Bronchial epithelial cell (primary cell): ENCODE results near the gene NARS2. TPM values are rescaled to one million over a fixed set of nuclear protein-coding genes. Genes with fewer than 3 reads are reported as not detected.

ENCODE experiments used
- DNase-seq: peaks from one replicate; pipeline ENCODE4 v3.0.0-alpha.2; 2010; ENCODE audit warnings: low read depth
- FAIRE-seq: peaks from 2 replicates; lab custom pipeline; 2011; peaks lifted over from hg19 to GRCh38; lab: Jason Lieb, UNC
- H3K27me3 ChIP-seq: 2 replicates; pipeline ENCODE4 v1.5.1; 2011; ENCODE audit warnings: low read length; ENCODE audit not compliant: control insufficient read depth, insufficient read depth
- H3K36me3 ChIP-seq: 2 replicates; pipeline ENCODE4 v1.5.1; 2011; ENCODE audit warnings: low read length; ENCODE audit not compliant: control insufficient read depth, insufficient read depth
- H3K4me3 ChIP-seq: 2 replicates; pipeline ENCODE4 v1.5.1; 2011; ENCODE audit warnings: mild to moderate bottlenecking, low read depth, low read length, control low read depth
- total RNA-seq: library from RNA; depleted of rRNA; stranded (reverse); fragments of >200 nt; gene quantifications from 2 replicates; pipeline ENCODE4 v1.2.1, GENCODE V29; 2014
- TF ChIP-seq, protein P1 (sequence below): IDR thresholded peaks from 2 replicates; pipeline ENCODE4 v1.5.1; 2011; ENCODE audit warnings: mild to moderate bottlenecking, moderate library complexity, low read length, control low read depth, inconsistent platforms; ENCODE audit not compliant: insufficient read depth, severe bottlenecking

Gene NARS2
- total RNA-seq, 1 donor from 2014 or later: 23.4 TPM

DNA sequence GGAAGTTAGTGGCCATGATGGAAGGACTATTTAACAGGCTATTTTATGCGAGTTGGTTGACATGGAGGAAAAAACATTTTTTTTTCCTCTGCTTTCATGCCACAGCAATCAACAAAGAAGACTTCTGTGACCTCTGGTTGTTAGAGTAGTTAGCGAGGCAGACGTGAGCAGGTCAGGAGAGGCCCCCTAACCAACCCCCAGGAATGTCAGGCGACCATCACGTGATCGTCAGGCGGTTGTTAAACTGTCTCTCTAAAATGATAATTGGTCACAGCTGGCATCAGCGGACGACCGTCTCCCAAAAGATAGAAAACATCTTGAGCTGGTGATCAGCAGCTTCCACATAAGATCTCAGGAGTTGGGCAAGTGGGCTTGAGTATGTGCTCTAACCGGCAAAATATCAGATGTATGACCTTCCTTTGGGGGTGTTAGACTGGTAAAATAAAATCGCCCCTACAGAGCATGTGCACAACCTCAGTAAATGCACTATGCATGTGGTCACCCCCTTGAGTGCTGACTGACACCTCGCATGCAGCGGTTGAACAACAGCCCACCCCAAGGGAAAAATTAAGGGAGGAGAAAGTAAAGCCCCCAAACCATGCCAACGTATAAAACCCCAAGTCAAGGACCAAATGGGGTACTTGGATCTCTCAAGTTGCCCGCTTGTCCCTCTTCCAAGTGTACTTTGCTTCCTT, 20.9 kb upstream of the NARS2 start:
- TF ChIP-seq, protein P1, sequence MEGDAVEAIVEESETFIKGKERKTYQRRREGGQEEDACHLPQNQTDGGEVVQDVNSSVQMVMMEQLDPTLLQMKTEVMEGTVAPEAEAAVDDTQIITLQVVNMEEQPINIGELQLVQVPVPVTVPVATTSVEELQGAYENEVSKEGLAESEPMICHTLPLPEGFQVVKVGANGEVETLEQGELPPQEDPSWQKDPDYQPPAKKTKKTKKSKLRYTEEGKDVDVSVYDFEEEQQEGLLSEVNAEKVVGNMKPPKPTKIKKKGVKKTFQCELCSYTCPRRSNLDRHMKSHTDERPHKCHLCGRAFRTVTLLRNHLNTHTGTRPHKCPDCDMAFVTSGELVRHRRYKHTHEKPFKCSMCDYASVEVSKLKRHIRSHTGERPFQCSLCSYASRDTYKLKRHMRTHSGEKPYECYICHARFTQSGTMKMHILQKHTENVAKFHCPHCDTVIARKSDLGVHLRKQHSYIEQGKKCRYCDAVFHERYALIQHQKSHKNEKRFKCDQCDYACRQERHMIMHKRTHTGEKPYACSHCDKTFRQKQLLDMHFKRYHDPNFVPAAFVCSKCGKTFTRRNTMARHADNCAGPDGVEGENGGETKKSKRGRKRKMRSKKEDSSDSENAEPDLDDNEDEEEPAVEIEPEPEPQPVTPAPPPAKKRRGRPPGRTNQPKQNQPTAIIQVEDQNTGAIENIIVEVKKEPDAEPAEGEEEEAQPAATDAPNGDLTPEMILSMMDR: no peak
- DNase-seq: no peak
- no peak for FAIRE-seq
- H3K27me3 ChIP-seq: no peaks in the 10 kb centered on the region
- H3K4me3 ChIP-seq: no peak overlapping the region
- H3K36me3 ChIP-seq: no peaks in the 10 kb centered on the region

DNA sequence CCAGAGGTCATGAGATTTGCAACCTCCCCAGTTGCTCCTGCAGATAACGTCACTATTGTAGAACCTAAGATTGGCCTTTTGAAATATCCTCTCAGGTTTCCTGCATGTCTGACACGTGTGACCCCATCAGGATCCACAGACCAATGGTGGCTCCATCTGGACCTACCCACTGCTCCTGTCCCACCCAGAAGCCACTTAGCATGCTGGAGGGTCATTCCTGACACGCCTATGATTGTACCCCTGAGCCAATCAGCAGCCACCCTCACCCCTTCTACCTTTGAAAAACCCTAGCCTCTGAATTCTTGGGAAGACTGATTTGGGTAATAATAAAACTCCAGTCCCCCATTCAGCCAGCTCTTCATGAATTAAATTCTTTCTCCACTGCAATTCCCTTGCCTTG, 20.1 kb upstream of the NARS2 start:
- Histone ChIP-seq H3K4me3 (no peak overlapping the region), H3K36me3 (no peaks in the 10 kb centered on the region), H3K27me3 (no peaks in the 10 kb centered on the region)
- no peak for DNase-seq
- TF ChIP-seq, protein P1: no peak
- no peak for FAIRE-seq

DNA sequence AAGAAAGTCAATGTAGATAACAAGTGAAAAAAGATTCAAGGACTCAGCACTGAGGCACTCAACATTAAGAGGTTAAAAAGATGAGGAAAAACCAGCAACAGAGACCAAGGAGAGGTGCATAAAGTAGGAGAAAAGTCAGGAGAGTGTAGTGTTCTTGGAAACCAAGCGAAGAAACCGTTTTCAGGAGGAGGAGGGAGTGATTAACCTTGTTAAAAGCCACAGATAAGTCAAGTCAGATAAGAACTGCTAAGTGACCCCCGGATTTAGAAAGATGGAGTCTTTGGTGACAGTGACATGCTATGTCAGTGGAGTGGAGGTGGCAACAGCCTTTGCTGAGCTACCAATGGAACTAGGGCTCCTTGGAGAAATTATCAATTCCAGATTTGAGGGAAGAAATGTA, 13.9 kb upstream of the NARS2 start:
- Histone ChIP-seq H3K36me3 (no peaks in the 10 kb centered on the region), H3K27me3 (no peaks in the 10 kb centered on the region), H3K4me3 (no peak overlapping the region)
- TF ChIP-seq, protein P1: no peak
- DNase-seq (no peak), FAIRE-seq (no peak)

DNA sequence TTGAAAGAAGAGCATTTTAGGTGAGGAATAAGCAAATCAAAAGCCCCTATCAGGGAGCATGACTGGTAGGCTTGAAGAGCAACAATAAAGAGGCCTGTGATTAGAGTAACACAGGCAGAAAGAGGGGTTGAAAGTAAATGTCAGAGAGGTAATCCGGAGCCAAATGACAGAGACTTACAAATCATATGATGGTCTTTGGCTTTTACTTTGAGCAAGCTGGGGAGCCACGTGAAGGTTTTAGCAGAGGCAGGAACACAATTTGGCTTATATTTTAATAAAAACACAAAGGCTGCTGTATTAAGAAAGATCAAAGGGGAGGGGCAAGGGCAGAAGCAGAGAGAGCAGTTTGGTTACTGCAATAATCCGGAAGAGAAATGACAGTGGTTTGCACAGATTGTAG, 12.8 kb upstream of the NARS2 start:
- no peak for FAIRE-seq
- TF ChIP-seq, protein P1: no peak
- no peaks in the 10 kb centered on the region for H3K27me3 ChIP-seq
- H3K36me3 ChIP-seq: no peaks in the 10 kb centered on the region
- no peak for DNase-seq
- H3K4me3 ChIP-seq: no peak overlapping the region

DNA sequence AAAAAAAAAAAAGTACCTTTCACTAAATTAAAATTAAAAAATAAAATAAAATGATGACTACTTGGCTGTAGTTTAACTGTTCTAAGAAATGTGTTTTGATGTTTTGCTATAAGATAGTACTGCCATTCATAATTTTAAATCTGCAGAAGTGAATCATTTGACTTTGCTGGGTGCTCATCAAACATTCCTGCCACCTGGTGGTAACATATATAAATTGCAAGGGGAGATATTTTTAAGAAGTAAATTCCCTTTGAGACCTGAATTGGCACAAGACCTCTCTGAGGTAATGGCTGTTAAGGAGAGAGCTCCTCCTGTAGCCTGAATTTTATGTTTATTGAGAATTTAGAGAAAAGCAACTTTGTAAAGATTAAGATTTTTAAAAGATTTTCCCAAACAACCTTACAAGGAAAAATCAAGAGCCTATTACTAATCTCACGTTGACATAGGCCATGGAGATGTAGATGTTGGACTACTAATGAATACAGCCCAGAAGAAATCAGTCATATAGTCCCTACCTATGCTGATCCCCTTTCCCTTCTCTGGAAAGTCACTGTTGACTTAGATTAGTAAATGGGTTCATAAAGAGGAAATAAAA, 11.9 kb upstream of the NARS2 start:
- no peak overlapping the region for H3K4me3 ChIP-seq
- H3K36me3 ChIP-seq: no peaks in the 10 kb centered on the region
- FAIRE-seq: no peak
- TF ChIP-seq, protein P1: peak; percentile 17
- DNase-seq: peak; percentile 33
- H3K27me3 ChIP-seq: no peaks in the 10 kb centered on the region

DNA sequence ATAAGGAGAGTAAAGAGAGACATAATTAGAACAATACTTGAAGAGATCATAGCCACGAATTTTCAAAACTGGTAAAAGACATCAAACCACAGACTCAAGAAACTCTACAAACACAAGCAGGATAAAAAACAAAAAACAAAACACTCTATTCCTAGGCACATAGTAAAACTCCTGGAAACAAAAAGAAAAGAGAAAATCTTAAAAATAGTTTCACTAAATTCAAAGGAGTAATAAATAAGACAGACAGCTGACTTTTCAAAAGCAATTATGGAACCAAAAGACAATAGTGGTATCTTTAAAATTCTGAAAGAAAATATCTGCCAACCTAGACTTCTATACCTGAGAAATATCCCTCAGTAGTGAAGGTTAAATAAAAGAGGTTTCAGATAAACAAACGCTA, 9.2 kb upstream of the NARS2 start:
- Histone ChIP-seq H3K4me3 (no peak overlapping the region), H3K27me3 (no peaks in the 10 kb centered on the region), H3K36me3 (no peaks in the 10 kb centered on the region)
- TF ChIP-seq, protein P1: no peak
- FAIRE-seq (no peak), DNase-seq (no peak)
